MM.1S (cell line): ENCODE data around the gene NUDT8.
"Not testable (repeated sequence)": the region's sequence is repeated elsewhere in the genome, so short reads cannot be mapped to it uniquely, and the experiment has no call there.

Experiments
- DNase-seq: peaks from one replicate; pipeline ENCODE4 v3.0.0-alpha.2; 2015
- H2AFZ ChIP-seq: fragments of 300-600 bp; sonication (generic); 2 replicates; pipeline ENCODE4 v1.6.0; 2016; ENCODE audit warnings: antibody characterized with exemption, low read length
- H3F3A ChIP-seq: fragments of 300-600 bp; sonication (generic); 2 replicates; pipeline ENCODE4 v1.6.1; 2016; ENCODE audit warnings: mild to moderate bottlenecking, antibody characterized with exemption, low read length, moderate library complexity, mixed read lengths; ENCODE audit not compliant: insufficient read depth
- H3K27ac ChIP-seq: fragments of 300-600 bp; sonication (generic); 2 replicates; pipeline ENCODE4 v1.5.1; 2016; ENCODE audit warnings: mild to moderate bottlenecking, low read length
- H3K27me3 ChIP-seq: fragments of 300-600 bp; sonication (generic); replicated peaks from 2 replicates; pipeline ENCODE4 v1.6.0; 2016; ENCODE audit warnings: low read length; ENCODE audit not compliant: insufficient read depth
- H3K36me3 ChIP-seq: fragments of 300-600 bp; sonication (generic); replicated peaks from 2 replicates; pipeline ENCODE4 v1.6.1; 2016; ENCODE audit warnings: mild to moderate bottlenecking, low read length, mixed read lengths; ENCODE audit not compliant: insufficient read depth
- H3K4me1 ChIP-seq: fragments of 300-600 bp; sonication (generic); 2 replicates; pipeline ENCODE4 v1.6.1; 2016; ENCODE audit warnings: low read length, mixed read lengths
- H3K4me2 ChIP-seq: fragments of 300-600 bp; sonication (generic); 2 replicates; pipeline ENCODE4 v1.6.0; 2016; ENCODE audit warnings: low read depth, low read length
- H3K4me3 ChIP-seq: fragments of 300-600 bp; sonication (generic); 2 replicates; pipeline ENCODE4 v1.5.1; 2016; ENCODE audit warnings: low read length, mixed read lengths
- H3K79me2 ChIP-seq: fragments of 300-600 bp; sonication (generic); 2 replicates; pipeline ENCODE4 v1.6.1; 2016; ENCODE audit warnings: mixed run types, low read length, mixed read lengths
- H3K9ac ChIP-seq: fragments of 300-600 bp; sonication (generic); 2 replicates; pipeline ENCODE4 v1.6.1; 2016; ENCODE audit warnings: low read length, mixed read lengths
- H3K9me2 ChIP-seq: fragments of 300-600 bp; sonication (generic); replicated peaks from 2 replicates; pipeline ENCODE4 v1.6.1; 2016; ENCODE audit warnings: mild to moderate bottlenecking, low read length, mixed read lengths; ENCODE audit not compliant: insufficient read depth
- H3K9me3 ChIP-seq: fragments of 300-600 bp; sonication (generic); replicated peaks from 2 replicates; pipeline ENCODE4 v1.6.1; 2016; ENCODE audit warnings: mild to moderate bottlenecking, low read length, mixed read lengths; ENCODE audit not compliant: insufficient read depth
- H4K20me1 ChIP-seq: fragments of 300-600 bp; sonication (generic); 2 replicates; pipeline ENCODE4 v1.6.1; 2016; ENCODE audit warnings: mild to moderate bottlenecking, low read length, moderate library complexity, mixed read lengths; ENCODE audit not compliant: insufficient read depth
- CTCF ChIP-seq: fragments of 300-600 bp; sonication (generic); IDR thresholded peaks from 2 replicates; pipeline ENCODE4 v1.5.1; 2016; ENCODE audit warnings: antibody characterized with exemption, low read length, mixed read lengths
- EZH2 ChIP-seq: fragments of 300-600 bp; sonication (generic); optimal IDR thresholded peaks from 2 replicates; pipeline ENCODE3; 2017; ENCODE audit warnings: low read depth, mild to moderate bottlenecking, antibody characterized with exemption, low read length, mixed read lengths
- EZH2phosphoT487 ChIP-seq: fragments of 300-600 bp; sonication (generic); IDR thresholded peaks from 2 replicates; pipeline ENCODE4 v1.6.1; 2018; ENCODE audit warnings: antibody characterized with exemption, low read length

The NUDT8 gene

GRCh38 chr11:67627812-67628624 is 1.7 kb downstream of the NUDT8 start:
- no peaks in the 10 kb centered on the region for H3K36me3 ChIP-seq
- no peaks in the 10 kb centered on the region for H3K27me3 ChIP-seq
- H3K9me3 ChIP-seq = no peaks in the 10 kb centered on the region
- peak overlapping the region; percentile 91 for H3K4me3 ChIP-seq
- H3K27ac ChIP-seq = no peak overlapping the region
- peak overlapping the region; percentile 97 for H2AFZ ChIP-seq
- peaks cover 14% of the 10 kb centered on the region; the same call in 1 of the 2 replicates for H3F3A ChIP-seq
- peaks cover 12% of the 10 kb centered on the region for H3K79me2 ChIP-seq
- no peaks in the 10 kb centered on the region for H3K9me2 ChIP-seq
- peak overlapping the region; percentile 100 for H3K4me2 ChIP-seq
- TF ChIP-seq CTCF = no peak
- TF ChIP-seq EZH2 = no peak
- TF ChIP-seq EZH2phosphoT487 = no peak
- no peaks in the 10 kb centered on the region for H4K20me1 ChIP-seq
- peak overlapping the region; percentile 95 for H3K9ac ChIP-seq
- H3K4me1 ChIP-seq = peaks cover 17% of the 10 kb centered on the region
- no peak for DNase-seq

GRCh38 chr11:67627441-67627811 is 2.3 kb downstream of the NUDT8 start:
- Histone ChIP-seq H3K4me3 (no peak overlapping the region), H3K79me2 (peaks cover 12% of the 10 kb centered on the region), H3K9me2 (no peaks in the 10 kb centered on the region), H3K36me3 (no peaks in the 10 kb centered on the region), H3K9me3 (no peaks in the 10 kb centered on the region), H3K27ac (no peak overlapping the region), H3K9ac (no peak overlapping the region), H3F3A (peaks cover 14% of the 10 kb centered on the region; the same call in 1 of the 2 replicates), H2AFZ (no peak overlapping the region), H4K20me1 (no peaks in the 10 kb centered on the region), H3K27me3 (no peaks in the 10 kb centered on the region), H3K4me2 (no peak overlapping the region), H3K4me1 (peaks cover 17% of the 10 kb centered on the region)
- TF ChIP-seq CTCF (no peak), EZH2phosphoT487 (no peak), EZH2 (no peak)
- no peak for DNase-seq

- no peak overlapping the region for H3K4me3 ChIP-seq
- no peak overlapping the region for H3K9ac ChIP-seq
- no peaks in the 10 kb centered on the region for H3K27me3 ChIP-seq
- no peaks in the 10 kb centered on the region for H3K9me2 ChIP-seq
- H3F3A ChIP-seq = peaks cover 14% of the 10 kb centered on the region; the same call in 1 of the 2 replicates
- H4K20me1 ChIP-seq = no peaks in the 10 kb centered on the region
- no peaks in the 10 kb centered on the region for H3K36me3 ChIP-seq
- H3K27ac ChIP-seq = no peak overlapping the region
- peaks cover 17% of the 10 kb centered on the region for H3K4me1 ChIP-seq
- no peak overlapping the region for H3K4me2 ChIP-seq
- H3K79me2 ChIP-seq = peaks cover 12% of the 10 kb centered on the region
- DNase-seq = no peak
- no peak for TF ChIP-seq EZH2
- TF ChIP-seq CTCF = no peak
- TF ChIP-seq EZH2phosphoT487 = no peak
- no peaks in the 10 kb centered on the region for H3K9me3 ChIP-seq
- no peak overlapping the region for H2AFZ ChIP-seq
These were observed 2.8 kb downstream of the NUDT8 start for GRCh38 chr11:67626970-67627369.

- H3K4me1 ChIP-seq = peaks cover 16% of the 10 kb centered on the region
- H3K9me3 ChIP-seq, H3K27me3 ChIP-seq: not testable (repeated sequence)
These were observed 3.5 kb downstream of the NUDT8 start for GRCh38 chr11:67626131-67626833.

GRCh38 chr11:67623795-67624194 is 5.9 kb downstream of the NUDT8 start:
- not testable (repeated sequence) for H3K9me2 ChIP-seq, H3K4me3 ChIP-seq, H2AFZ ChIP-seq, H3K36me3 ChIP-seq, DNase-seq, H3K27ac ChIP-seq, H3K27me3 ChIP-seq, H3K9me3 ChIP-seq, H3K9ac ChIP-seq, H4K20me1 ChIP-seq, H3F3A ChIP-seq, H3K4me2 ChIP-seq, H3K79me2 ChIP-seq, H3K4me1 ChIP-seq

More at GRCh38 chr11:67626131-67626833, 3.5 kb downstream of the NUDT8 start:
- H3K4me2 ChIP-seq, H3K27ac ChIP-seq, H3K9ac ChIP-seq, H4K20me1 ChIP-seq, H3K36me3 ChIP-seq, H3K4me3 ChIP-seq, DNase-seq, H2AFZ ChIP-seq, H3K9me2 ChIP-seq: not testable (repeated sequence)
- peaks cover 12% of the 10 kb centered on the region for H3K79me2 ChIP-seq
- peaks cover 14% of the 10 kb centered on the region; the same call in 1 of the 2 replicates for H3F3A ChIP-seq
